Epithelial cell of proximal tubule (primary cell): Measurements from ENCODE around the gene EMSY. TPM values are rescaled to one million over a fixed set of nuclear protein-coding genes. Genes with fewer than 3 reads are reported as not detected.

Source experiments
- DNase-seq: peaks from one replicate; pipeline ENCODE4 v3.0.0-alpha.2; 2011; ENCODE audit warnings: low read depth
- H3K4me3 ChIP-seq: 2 replicates; pipeline ENCODE4 v1.5.1; 2011; ENCODE audit warnings: low read depth, mild to moderate bottlenecking, low read length
- CTCF ChIP-seq: conservative IDR thresholded peaks from 2 replicates; pipeline ENCODE4 v1.5.1; 2012; ENCODE audit warnings: low read depth, mild to moderate bottlenecking, low read length
- total RNA-seq: library from RNA; depleted of rRNA; stranded (reverse); fragments of >200 nt; gene quantifications from 2 replicates; pipeline ENCODE4 v1.2.3, GENCODE V29; 2015

The EMSY gene
- total RNA-seq, 1 donor from 2014 or later: 7.8 TPM

- no peak for DNase-seq
- no peak for TF ChIP-seq CTCF
- H3K4me3 ChIP-seq: no peak overlapping the region
Measured at GRCh38 chr11:76466666-76467065, 21.8 kb downstream of the EMSY start.

GRCh38 chr11:76469141-76469540, 24.3 kb downstream of the EMSY start:
- no peak for TF ChIP-seq CTCF
- DNase-seq: no peak
- no peak overlapping the region for H3K4me3 ChIP-seq

- H3K4me3 ChIP-seq: no peak overlapping the region
- TF ChIP-seq CTCF: no peak
- DNase-seq: no peak
Measured at GRCh38 chr11:76471382-76471781, 26.6 kb downstream of the EMSY start.

DNA sequence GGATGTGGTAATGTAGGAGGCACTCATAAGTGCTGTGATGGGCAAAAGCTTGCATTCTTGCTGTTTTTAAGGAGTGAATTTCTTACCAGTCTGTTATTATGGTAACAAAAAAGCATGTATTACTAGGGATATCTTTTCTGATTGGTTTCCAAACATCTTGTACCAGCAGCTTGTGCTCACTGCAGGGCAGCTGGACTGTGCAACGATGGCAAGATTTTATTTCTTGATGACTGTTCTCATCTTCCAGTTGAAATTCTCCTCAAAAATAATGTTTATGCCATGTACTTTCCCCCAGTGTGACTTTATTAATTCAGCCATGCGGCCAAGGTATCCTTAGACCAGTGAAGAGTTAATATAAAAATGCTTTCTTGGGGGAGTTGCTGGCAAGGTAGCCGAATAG, 35.4 kb downstream of the EMSY start:
- TF ChIP-seq CTCF: no peak
- no peak for DNase-seq
- H3K4me3 ChIP-seq: no peak overlapping the region

GRCh38 chr11:76491644-76492043, 46.8 kb downstream of the EMSY start:
- no peak for DNase-seq
- H3K4me3 ChIP-seq: no peak overlapping the region
- peak; percentile 18 for TF ChIP-seq CTCF

DNA sequence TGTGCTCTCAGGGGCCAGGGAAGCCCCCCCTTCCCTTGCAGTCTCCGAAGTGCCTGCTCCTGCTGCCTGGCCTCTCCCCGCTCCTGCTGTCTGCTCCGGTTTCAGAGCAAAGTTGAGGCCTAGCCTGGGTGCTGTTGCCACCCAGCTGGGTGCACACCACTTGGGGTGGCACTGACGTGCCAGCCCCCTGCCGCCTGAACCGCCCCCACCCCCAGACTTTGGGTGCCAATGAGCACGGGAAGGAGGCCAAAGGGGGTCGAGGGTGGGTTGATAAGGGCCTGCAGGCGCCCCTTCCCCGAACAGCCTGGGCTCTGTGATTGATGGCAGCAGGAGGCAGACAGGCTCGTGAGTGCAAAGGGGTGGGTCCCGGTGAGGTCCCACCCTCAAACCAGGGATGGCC, 48.2 kb downstream of the EMSY start:
- H3K4me3 ChIP-seq: no peak overlapping the region
- DNase-seq: no peak
- TF ChIP-seq CTCF: no peak

- H3K4me3 ChIP-seq: no peak overlapping the region
- no peak for DNase-seq
- no peak for TF ChIP-seq CTCF
Measured at GRCh38 chr11:76493626-76494539, 49.1 kb downstream of the EMSY start.
